Activated CD4-positive, CD25-positive, alpha-beta regulatory T cell treated with anti-CD3 and anti-CD28 coated beads, Interleukin-2, amount 50 U/mL, for 16 hours (primary cell): ENCODE data around the gene ZNF253.
"Not testable (repeated sequence)": the region's sequence is repeated elsewhere in the genome, so short reads cannot be mapped to it uniquely, and the experiment has no call there.

Source experiments
- DNase-seq: peaks from one replicate; pipeline ENCODE4 v3.0.0-alpha.2; 2020; ENCODE audit warnings: low read depth, low spot score

Gene ZNF253

DNA sequence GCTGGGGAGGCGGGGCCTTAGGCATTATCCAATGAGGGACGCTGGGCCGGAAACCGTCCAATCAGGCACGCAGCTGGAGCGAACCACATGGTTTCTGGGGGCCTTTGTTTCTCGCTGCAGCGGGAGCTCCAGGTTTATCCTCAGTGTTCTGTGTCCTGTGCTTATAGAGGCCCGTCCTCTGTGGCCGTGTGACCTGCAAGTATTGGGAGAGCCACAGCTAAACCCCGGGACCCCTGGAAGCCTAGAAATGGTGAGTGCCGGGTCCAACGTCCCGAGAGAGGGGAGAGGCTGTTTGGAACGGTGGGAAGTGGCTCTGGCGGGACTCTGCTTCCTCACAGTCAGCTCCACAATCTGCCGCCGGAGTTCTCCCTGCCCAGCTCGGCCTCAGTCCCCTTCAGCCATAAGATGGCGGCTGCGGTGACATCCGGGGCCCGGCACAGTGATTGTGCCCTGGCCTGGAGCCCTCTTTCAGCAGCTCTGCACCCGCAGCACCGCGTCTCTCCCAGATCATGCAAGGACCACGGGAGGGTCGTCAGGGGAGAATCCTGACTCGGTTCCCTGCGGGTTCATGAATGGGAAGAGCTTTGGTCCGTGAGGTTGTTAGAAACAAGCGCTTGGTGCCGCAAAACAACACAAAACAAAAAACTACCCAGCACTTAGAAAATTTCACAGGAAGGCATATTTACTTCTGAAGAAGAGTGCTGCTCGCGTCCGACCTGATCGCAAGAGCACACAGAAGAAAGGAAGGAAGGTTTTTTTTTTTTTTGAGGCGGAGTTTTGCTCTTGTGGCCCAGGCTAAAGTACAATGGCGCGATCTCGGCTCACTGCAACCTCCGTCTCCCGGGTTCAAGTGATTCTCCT, at the start of gene ZNF253:
TSS of gene ZNF253 (plus strand) at position 133 of the 861 bp plus-strand sequence. CDS start at position 248, 115 bp downstream.
- peak; percentile 90 for DNase-seq

DNA sequence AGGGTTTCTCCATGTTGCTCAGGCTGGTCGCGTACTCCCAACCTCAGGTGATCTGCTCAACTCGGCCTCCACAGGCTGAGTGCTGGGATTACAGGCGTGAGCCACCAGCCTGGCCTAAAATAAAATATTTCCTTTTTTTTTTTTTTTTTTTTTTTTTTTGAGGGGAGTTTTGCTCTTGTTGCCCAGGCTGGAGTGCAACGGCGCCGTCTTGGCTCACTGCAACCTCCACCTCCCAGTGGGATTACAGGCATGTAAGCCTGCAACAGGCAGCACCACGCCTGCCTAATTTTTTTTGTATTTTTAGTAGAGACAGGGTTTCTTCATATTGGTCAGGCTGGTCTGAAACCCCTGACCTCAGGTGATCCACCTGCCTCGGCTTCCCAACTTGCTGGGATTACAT, 49.0 kb upstream of the ZNF253 start:
- DNase-seq: no peak

DNA sequence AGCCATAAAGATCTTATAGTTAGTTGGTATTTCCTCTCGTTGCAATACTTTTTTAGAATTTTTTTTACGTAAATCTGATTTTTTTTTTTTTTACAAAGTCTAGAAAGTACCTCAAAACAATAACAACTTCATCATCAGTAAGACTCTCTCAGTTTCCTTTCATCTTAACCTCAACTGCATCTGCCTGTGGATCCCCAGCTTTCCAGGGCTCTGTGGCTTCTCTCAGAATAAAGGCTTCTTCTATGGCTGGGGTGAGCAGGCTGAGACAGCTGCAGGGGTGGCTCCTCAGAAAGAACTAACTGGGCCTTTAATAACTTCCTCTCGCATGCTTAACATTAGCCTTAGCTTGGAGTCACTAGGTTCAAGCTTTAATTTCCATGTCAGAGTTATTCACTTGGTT, 48.3 kb upstream of the ZNF253 start:
- no peak for DNase-seq

DNA sequence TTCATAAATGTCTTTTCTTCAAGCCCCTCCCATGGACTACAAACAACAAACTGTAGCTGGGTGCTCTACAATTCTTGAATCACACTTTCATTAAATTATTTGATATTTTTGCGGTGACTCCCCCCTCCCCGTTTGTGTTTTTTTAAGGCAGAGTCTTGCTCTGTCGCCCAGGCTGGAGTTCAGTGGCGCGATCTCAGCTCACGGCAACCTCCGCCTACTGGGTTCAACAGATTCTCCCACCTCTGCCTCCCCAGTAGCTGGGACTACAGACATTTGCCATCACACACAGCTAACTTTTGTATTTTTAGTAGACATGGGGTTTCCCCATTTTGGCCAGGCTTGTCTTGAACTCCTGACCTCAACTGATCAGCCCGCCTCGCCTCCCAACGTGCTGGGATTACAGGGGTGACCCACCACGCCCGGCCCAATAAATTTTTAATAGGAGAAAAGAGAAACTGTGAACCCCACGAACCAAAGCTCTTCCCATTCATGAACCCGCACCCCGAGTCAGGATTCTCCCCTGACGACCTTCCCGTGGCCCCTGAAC, 44.8 kb upstream of the ZNF253 start:
- no peak for DNase-seq

DNA sequence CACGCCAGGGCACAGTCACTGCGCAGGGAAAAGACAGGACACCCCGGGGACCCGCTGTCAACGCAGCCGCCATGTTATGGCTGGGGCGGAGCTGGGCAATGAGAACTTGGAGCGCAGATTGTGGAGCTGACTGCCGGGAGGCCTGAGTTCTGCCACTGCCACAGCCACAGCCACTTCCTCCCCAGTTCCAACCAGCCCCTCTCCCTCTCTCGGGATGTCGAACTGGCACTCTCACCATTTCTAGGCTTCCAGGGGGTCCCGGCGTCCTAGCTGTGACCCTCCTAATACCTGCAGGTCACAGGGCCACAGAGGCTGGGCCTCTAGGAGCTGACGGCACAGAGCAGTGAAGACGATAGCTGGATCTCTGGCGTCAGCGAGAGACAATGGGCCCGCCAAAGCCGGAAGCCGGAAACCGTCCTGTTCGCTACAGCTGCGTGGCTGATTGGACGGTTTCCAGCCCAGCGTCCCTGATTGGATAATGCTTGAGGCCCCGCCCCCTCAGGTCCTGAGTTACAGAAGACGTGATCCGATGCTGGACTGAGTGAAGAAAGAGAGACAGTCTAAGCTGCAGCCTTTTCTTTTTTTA, 44.2 kb upstream of the ZNF253 start, which contains the start of gene ZNF506:
TSS of gene ZNF506 (minus strand) at position 385 of the 586 bp plus-strand sequence. CDS start at position 238, 147 bp downstream.
- DNase-seq: peak; percentile 93

- DNase-seq: not testable (repeated sequence)
Observed at GRCh38 chr19:19821976-19822375, 43.7 kb upstream of the ZNF253 start.

DNA sequence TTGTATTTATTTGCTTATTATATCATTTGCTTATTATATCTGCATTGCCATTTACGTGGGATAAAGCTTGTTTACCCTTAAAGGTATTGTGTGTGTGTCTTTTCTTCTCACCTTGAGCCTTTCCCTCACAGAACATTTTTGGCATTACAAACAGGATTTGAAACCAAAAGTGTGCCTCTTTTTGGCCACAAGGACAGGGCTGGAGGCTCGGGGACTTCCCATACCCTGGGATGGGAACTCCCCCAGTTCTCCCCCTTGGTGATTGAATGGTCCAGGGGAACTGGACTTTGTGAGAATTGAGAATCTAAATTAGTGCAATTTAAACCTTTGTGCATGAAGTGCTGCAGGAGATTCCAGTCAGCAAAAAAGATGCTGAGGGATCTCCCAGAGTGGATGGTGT, 41.8 kb upstream of the ZNF253 start:
- no peak for DNase-seq

DNA sequence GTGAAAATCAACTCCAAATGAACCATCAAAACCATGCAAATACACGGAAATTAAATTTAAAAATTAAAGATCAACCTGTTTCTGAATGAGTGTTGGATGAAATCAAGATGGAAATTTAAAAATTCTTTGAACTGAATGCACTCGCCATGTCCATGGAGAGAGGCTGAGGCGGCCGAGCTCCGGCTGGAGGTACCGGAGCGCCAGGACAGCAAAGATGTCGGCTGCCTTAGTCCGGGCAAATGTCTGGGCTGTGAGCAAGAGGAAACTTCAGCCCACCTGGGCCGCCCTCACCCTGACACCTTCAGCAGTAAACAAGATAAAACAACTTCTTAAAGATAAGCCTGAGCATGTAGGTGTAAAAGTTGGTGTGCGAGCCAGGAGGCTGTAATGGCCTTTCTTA, 38.8 kb upstream of the ZNF253 start:
- DNase-seq: no peak

GRCh38 chr19:19835560-19836038, 30.1 kb upstream of the ZNF253 start:
- DNase-seq: no peak

DNA sequence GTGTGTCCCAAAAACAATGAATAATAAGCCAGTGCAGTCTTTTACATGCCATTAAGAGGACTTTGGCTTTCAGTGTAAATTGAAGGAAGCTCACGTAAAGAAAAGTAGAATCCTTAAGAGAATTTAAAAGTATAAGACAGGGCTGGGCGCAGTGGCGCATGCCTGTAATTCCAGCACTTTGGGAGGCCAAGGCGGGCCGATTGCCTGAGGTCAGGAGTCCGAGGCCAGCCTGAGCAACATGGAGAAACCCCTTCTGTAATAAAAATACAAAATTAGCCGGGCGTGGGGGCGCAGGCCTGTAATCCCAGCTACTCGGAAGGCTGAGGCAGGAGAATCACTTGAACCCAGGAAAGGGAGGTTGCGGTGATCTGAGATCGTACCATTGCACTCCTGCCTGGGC, 17.9 kb upstream of the ZNF253 start:
- no peak for DNase-seq

DNA sequence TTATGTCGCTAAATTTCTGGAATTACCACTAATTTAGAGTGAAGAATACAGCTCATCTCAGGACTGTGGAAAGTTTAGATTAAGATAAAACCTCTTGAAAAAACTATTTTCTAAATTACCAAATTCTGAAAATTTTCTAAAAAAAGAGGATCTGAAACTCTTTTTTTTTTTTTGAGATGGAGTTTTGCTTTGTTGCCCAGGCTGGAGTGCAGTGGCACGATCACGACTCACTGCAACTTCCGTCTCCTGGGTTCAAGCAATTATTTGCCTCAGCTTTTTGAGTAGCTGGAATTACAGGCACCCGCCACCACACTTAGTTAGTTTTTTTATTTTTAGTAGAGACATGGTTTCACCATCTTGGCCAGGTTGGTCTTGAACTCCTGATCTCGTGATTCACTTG, 16.6 kb upstream of the ZNF253 start:
- DNase-seq: no peak

GRCh38 chr19:19851740-19852139, 13.9 kb upstream of the ZNF253 start:
- not testable (repeated sequence) for DNase-seq

GRCh38 chr19:19858751-19859150, 6.9 kb upstream of the ZNF253 start:
- DNase-seq: no peak

DNA sequence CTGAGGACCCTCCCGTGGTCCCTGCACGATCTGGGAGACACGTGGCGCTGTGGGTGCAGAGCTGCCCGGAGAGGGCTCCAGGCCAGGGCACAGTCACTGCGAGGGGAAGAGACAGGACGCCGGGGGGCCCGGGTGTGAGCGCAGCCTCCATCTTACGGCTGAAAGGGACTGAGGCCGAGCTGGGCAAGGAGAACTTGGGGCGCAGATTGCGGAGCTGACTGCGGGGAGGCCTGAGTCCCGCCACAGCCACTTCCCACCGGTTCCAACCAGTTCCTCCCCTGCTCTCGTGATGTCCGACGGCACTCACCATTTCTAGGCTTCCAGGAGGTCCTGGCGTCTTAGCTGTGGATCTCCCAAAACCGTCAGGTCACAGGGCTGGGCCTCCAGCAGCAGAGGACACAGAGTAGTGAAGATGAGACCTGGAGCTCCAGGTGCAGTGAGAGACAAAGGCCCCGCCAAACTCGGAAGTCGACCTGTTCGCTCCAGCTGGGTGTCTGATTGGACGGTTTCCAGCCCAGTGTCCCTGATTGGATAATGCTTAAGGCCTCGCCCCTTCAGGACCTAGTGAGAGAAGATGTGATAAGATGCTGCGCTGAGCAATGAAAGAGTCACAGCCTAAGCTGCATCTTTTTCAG, 4.8 kb upstream of the ZNF253 start:
- no peak for DNase-seq

GRCh38 chr19:19866611-19867248, 1.0 kb downstream of the ZNF253 start:
- peak; percentile 4 for DNase-seq

- not testable (repeated sequence) for DNase-seq
Observed at GRCh38 chr19:19870086-19870485, 4.4 kb downstream of the ZNF253 start.

- no peak for DNase-seq
Observed at GRCh38 chr19:19871932-19872331, 6.2 kb downstream of the ZNF253 start.

DNA sequence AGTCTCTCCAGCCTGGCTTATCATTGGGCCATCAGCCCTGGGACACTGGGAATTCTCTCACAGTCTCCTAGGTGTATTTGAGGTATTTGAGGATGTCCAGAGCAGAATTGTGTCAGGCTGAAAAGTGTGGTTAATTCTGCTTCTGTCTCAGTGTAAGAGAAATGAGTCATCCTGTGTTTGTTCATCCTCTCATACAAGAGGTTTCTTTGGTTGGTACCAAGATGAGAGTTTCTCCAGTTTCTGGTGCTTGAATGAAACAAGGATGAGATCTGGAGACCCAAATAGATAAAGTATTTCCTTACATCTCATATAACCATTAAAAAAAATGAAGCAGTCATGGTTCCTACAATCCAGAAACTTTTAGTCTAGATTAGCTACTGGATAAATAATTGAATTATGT, 7.7 kb downstream of the ZNF253 start:
- DNase-seq: no peak

GRCh38 chr19:19877724-19878123, 12.0 kb downstream of the ZNF253 start:
- DNase-seq: no peak

- DNase-seq: no peak
Observed at GRCh38 chr19:19884583-19884982, 18.9 kb downstream of the ZNF253 start.
